T-helper 2 cell treated with Interferon-gamma antibody and Interleukin-4, amounts not matched to agents 5 μg/mL and 100 μg/mL, for 36 hours (primary cell): Measurements from ENCODE around the gene PDZD2.

ENCODE experiments used
- DNase-seq: peaks from one replicate; pipeline ENCODE4 v3.0.0; 2021; ENCODE audit warnings: low spot score
- H3K27ac Mint-ChIP-seq: one replicate; pipeline ENCODE4 v1.8.0; 2021; ENCODE audit warnings: mild to moderate bottlenecking, mixed read lengths
- H3K27me3 Mint-ChIP-seq: one replicate; pipeline ENCODE4 v1.8.0; 2021; ENCODE audit warnings: low read depth, mixed read lengths
- H3K36me3 Mint-ChIP-seq: one replicate; pipeline ENCODE4 v1.8.0; 2021; ENCODE audit warnings: low read depth, mixed read lengths
- H3K4me1 Mint-ChIP-seq: one replicate; pipeline ENCODE4 v1.8.0; 2021; ENCODE audit warnings: low read depth, mixed read lengths
- H3K4me3 Mint-ChIP-seq: one replicate; pipeline ENCODE4 v1.8.0; 2022; ENCODE audit warnings: mild to moderate bottlenecking, moderate library complexity, mixed read lengths
- H3K9me3 Mint-ChIP-seq: one replicate; pipeline ENCODE4 v1.8.0; 2021; ENCODE audit warnings: mixed read lengths

PDZD2 gene

DNA sequence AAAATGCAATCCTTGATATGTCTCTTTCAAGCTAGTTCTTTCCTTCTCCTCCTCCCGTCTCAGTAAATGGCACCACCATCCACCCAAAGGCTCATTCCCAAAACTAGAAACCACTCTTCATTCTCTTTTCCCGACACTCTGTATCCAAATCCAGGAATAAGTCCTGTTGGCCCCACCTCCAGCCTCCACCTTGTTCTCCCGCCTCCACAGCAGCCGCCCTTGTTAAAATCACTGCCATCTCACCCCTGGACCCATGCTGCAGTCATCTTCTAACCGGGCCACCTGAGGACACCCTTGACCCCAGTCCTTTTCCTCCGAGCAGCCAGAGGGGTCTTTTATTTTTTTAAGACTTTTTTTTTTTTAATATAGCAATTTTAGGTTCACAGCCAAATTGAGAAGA lies 9.4 kb downstream of the PDZD2 start:
- Mint-ChIP-seq H3K4me1 (no peaks in the 10 kb centered on the region), H3K36me3 (no peaks in the 10 kb centered on the region), H3K27ac (no peak overlapping the region), H3K27me3 (no peaks in the 10 kb centered on the region), H3K4me3 (no peak overlapping the region), H3K9me3 (no peaks in the 10 kb centered on the region)
- no peak for DNase-seq

GRCh38 chr5:31651241-31651640 lies 12.3 kb downstream of the PDZD2 start:
- H3K4me1 Mint-ChIP-seq, result no peaks in the 10 kb centered on the region
- no peaks in the 10 kb centered on the region for H3K36me3 Mint-ChIP-seq
- H3K4me3 Mint-ChIP-seq, result no peak overlapping the region
- no peak for DNase-seq
- no peak overlapping the region for H3K27ac Mint-ChIP-seq
- no peaks in the 10 kb centered on the region for H3K9me3 Mint-ChIP-seq
- no peaks in the 10 kb centered on the region for H3K27me3 Mint-ChIP-seq

DNA sequence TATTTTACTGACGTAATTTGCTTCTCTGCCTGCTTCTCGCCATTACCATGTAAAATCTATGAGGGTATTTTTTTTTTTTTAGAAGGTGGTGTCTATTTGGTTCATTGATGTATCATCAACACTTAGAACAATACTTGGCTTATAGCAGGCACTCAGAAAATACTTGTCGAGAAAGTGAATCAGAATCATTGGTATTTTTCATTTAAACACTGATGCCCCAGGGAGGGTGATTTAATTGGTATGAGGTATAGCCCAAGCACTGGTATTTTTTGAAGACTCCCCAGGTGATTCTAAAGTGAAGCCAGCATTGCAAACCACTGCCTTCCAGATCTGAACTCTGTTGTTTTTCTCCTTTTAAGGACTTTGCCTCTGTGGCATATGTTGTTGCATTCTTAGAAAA lies 16.6 kb downstream of the PDZD2 start:
- Mint-ChIP-seq H3K4me3 (no peak overlapping the region), H3K36me3 (no peaks in the 10 kb centered on the region), H3K27ac (no peak overlapping the region), H3K27me3 (no peaks in the 10 kb centered on the region), H3K9me3 (no peaks in the 10 kb centered on the region), H3K4me1 (no peaks in the 10 kb centered on the region)
- DNase-seq, result no peak

GRCh38 chr5:31656806-31657205 lies 17.9 kb downstream of the PDZD2 start:
- Mint-ChIP-seq H3K4me1 (no peaks in the 10 kb centered on the region), H3K36me3 (no peaks in the 10 kb centered on the region), H3K27me3 (no peaks in the 10 kb centered on the region), H3K9me3 (no peaks in the 10 kb centered on the region), H3K4me3 (no peak overlapping the region), H3K27ac (no peak overlapping the region)
- no peak for DNase-seq

DNA sequence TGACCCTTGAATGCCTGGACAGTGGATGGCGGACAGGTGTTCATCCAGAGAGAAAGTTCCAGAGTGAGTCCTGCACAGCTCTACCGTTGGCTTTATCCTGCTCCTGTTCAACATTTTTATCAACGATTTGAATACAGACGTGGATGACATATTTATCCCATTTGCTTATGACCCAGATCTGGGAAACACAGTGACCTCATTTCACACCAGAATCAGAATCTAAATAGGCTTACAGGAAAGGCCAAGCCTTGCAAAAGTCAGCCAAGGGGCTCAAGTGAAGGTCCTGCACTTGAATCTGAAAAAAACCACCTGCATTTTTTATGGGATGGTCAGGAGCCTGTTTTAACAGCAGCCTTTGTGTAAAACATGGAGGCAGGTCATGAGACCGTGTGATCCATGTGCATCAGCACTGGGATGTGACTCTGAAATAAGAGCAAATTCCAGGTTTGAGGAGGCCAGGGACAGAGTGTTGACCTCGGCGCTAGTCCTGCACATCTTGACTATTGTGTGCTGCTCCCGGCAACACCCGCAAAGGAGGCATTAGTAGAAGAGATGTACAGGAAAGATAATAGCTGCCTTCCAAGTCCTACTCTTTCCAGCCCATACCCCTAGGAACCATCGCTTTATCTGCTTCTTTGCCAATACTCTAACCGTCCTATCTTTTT lies 18.5 kb downstream of the PDZD2 start:
- no peak for DNase-seq
- Mint-ChIP-seq H3K9me3 (no peaks in the 10 kb centered on the region), H3K27me3 (no peaks in the 10 kb centered on the region), H3K4me1 (no peaks in the 10 kb centered on the region), H3K4me3 (no peak overlapping the region), H3K36me3 (no peaks in the 10 kb centered on the region), H3K27ac (no peak overlapping the region)

DNA sequence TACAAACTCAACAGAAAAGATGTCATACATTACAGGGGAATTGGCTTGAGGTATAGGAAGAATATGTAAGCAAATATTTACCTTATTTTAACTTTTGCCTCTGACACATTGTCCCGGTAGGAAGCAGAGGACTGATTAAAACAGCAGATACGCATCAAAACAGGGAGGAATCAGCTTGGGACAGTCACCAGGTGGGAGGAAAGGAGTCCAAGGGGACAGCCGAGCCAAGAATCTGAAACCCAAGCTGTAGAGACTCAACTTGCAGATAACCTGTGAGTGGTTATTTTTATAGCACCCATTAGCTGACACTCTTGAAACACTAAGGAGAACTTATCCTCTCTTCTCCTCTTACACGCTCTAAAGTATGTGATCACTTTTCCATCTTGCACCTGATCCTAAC lies 22.3 kb downstream of the PDZD2 start:
- Mint-ChIP-seq H3K27ac (no peak overlapping the region), H3K4me3 (no peak overlapping the region), H3K27me3 (no peaks in the 10 kb centered on the region), H3K36me3 (no peaks in the 10 kb centered on the region), H3K9me3 (no peaks in the 10 kb centered on the region), H3K4me1 (no peaks in the 10 kb centered on the region)
- DNase-seq, result no peak

- H3K36me3 Mint-ChIP-seq, result no peaks in the 10 kb centered on the region
- no peaks in the 10 kb centered on the region for H3K9me3 Mint-ChIP-seq
- H3K27ac Mint-ChIP-seq, result no peak overlapping the region
- no peaks in the 10 kb centered on the region for H3K4me1 Mint-ChIP-seq
- H3K27me3 Mint-ChIP-seq, result no peaks in the 10 kb centered on the region
- H3K4me3 Mint-ChIP-seq, result no peak overlapping the region
- no peak for DNase-seq
Observed at GRCh38 chr5:31663519-31663918, 24.6 kb downstream of the PDZD2 start.

DNA sequence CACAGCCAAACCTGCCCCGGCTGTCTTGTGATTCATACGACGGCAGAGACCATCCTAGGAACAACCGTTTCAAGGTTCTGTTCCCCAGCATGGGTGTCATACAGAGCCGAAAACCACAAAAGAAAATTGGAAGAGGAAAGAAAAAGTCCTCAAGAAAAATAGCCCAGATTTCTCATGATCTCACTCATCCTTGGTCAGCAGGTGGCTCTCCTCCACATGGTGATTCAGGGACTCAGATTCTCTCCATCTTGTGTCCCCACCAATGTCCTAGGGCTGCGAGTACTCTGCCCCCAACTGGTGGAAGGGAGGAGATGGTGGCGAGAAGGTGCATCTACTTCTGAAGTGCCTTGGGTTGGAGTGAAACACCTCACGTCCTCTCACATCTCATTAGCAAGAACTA lies 25.6 kb downstream of the PDZD2 start:
- H3K4me3 Mint-ChIP-seq, result no peak overlapping the region
- H3K27me3 Mint-ChIP-seq, result no peaks in the 10 kb centered on the region
- no peak for DNase-seq
- no peaks in the 10 kb centered on the region for H3K4me1 Mint-ChIP-seq
- no peaks in the 10 kb centered on the region for H3K36me3 Mint-ChIP-seq
- H3K27ac Mint-ChIP-seq, result no peak overlapping the region
- no peaks in the 10 kb centered on the region for H3K9me3 Mint-ChIP-seq

GRCh38 chr5:31671339-31671741 lies 32.4 kb downstream of the PDZD2 start:
- Mint-ChIP-seq H3K4me1 (no peaks in the 10 kb centered on the region), H3K4me3 (no peak overlapping the region), H3K36me3 (no peaks in the 10 kb centered on the region), H3K27me3 (no peaks in the 10 kb centered on the region), H3K9me3 (no peaks in the 10 kb centered on the region), H3K27ac (no peak overlapping the region)
- no peak for DNase-seq

DNA sequence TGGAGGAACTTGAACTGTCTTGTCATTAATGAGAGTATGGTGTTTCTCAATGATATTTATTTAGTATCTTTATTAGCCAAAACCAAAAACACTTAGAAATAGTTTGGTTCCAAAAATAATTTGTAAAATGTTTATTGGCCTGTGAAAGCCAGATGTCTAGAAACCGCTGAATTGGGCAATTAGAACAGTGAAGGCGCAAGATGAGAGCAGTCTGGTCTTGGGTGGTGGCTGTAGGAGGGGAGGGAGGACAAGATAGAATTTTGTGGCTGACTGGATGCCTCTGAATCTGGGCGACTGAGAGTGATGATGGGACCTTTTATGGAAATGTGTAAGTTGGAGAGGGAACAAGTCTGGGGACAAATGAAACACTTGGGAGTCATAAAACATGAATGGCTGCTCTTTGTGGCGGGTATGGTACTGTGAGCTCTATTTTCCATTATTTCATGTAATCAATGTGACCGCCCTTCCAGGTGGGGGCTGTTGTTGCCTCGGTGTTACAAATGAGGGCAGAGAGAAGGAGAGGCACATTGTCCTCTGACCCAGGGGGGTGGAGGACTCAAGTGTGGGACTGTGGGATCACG lies 35.5 kb downstream of the PDZD2 start:
- Mint-ChIP-seq H3K27ac (no peak overlapping the region), H3K4me3 (no peak overlapping the region), H3K27me3 (no peaks in the 10 kb centered on the region), H3K4me1 (no peaks in the 10 kb centered on the region), H3K9me3 (no peaks in the 10 kb centered on the region), H3K36me3 (no peaks in the 10 kb centered on the region)
- DNase-seq, result no peak

- H3K27me3 Mint-ChIP-seq, result no peaks in the 10 kb centered on the region
- no peak overlapping the region for H3K4me3 Mint-ChIP-seq
- no peak overlapping the region for H3K27ac Mint-ChIP-seq
- no peaks in the 10 kb centered on the region for H3K4me1 Mint-ChIP-seq
- no peaks in the 10 kb centered on the region for H3K36me3 Mint-ChIP-seq
- DNase-seq, result no peak
- no peaks in the 10 kb centered on the region for H3K9me3 Mint-ChIP-seq
Observed at GRCh38 chr5:31675472-31675871, 36.5 kb downstream of the PDZD2 start.

- H3K4me1 Mint-ChIP-seq, result no peaks in the 10 kb centered on the region
- no peak overlapping the region for H3K4me3 Mint-ChIP-seq
- H3K36me3 Mint-ChIP-seq, result no peaks in the 10 kb centered on the region
- H3K27ac Mint-ChIP-seq, result no peak overlapping the region
- no peaks in the 10 kb centered on the region for H3K27me3 Mint-ChIP-seq
- no peaks in the 10 kb centered on the region for H3K9me3 Mint-ChIP-seq
- DNase-seq, result no peak
Observed at GRCh38 chr5:31678180-31678579, 39.2 kb downstream of the PDZD2 start.

GRCh38 chr5:31680528-31680927 lies 41.6 kb downstream of the PDZD2 start:
- H3K36me3 Mint-ChIP-seq, result no peaks in the 10 kb centered on the region

DNA sequence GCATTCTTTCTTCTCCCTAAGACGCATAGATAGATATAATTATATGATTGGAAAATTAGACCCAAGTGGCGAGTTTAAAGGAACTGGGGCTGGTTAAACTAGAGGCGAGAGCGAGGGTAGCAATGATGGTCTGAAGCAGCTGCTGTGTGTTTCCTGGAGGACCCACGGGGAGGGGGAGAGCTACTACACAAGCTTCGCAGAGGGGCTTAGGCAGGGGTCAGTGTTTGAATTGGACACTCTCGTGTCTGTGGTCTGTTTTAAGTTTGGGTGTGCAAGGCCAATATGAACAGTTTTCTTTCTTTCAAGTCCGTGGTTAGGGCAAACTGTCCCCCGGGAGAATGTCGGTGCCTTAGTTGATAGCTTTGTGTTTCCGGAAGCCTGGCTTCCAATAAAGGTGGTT lies 43.1 kb downstream of the PDZD2 start:
- no peak overlapping the region for H3K27ac Mint-ChIP-seq
- H3K36me3 Mint-ChIP-seq, result no peaks in the 10 kb centered on the region
- no peaks in the 10 kb centered on the region for H3K9me3 Mint-ChIP-seq
- no peaks in the 10 kb centered on the region for H3K4me1 Mint-ChIP-seq
- H3K27me3 Mint-ChIP-seq, result no peaks in the 10 kb centered on the region
- H3K4me3 Mint-ChIP-seq, result no peak overlapping the region
- DNase-seq, result no peak

More at GRCh38 chr5:31680528-31680927, 41.6 kb downstream of the PDZD2 start:
- Mint-ChIP-seq H3K4me1 (no peaks in the 10 kb centered on the region), H3K27me3 (no peaks in the 10 kb centered on the region), H3K4me3 (no peak overlapping the region), H3K9me3 (no peaks in the 10 kb centered on the region), H3K27ac (no peak overlapping the region)
- no peak for DNase-seq

DNA sequence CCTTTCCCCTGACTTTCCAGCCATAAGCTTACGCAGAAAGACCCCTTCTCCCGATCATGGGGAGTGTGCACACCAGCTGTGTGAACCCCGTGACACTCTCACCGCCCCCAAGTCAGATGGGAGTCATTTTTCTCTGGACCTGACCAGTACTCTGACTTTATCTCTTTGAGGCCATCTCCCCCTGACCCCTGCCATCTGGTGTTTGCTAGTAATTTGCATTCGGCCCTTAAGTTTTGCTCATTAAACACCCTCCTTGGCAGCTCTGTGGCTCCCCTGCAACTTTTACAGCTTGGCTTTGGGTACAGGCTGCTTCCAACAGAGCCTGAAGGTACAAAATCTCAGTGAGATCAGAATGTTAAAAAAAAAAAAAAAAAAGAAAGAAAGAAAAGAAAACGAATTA lies 43.9 kb downstream of the PDZD2 start:
- Mint-ChIP-seq H3K36me3 (no peaks in the 10 kb centered on the region), H3K4me3 (no peak overlapping the region)

More for the DNA sequence above, 43.9 kb downstream of the PDZD2 start:
- H3K27ac Mint-ChIP-seq, result no peak overlapping the region
- no peak for DNase-seq
- H3K9me3 Mint-ChIP-seq, result no peaks in the 10 kb centered on the region
- no peaks in the 10 kb centered on the region for H3K27me3 Mint-ChIP-seq
- H3K4me1 Mint-ChIP-seq, result no peaks in the 10 kb centered on the region
